ENCODE results near the gene ZNF610.

ZNF610 gene

GRCh38 chr19:52398081-52398441 is 62.0 kb downstream of the ZNF610 start:
- DNase-seq = peak; percentile 21

- DNase-seq = no peak
Measured at GRCh38 chr19:52410276-52410675, 74.2 kb downstream of the ZNF610 start.

- DNase-seq = no peak
Measured at GRCh38 chr19:52415711-52416110, 79.7 kb downstream of the ZNF610 start.

Measured in EL (cell line).